K562 (cell line): ENCODE data around the gene PI4KA. TPM values are rescaled to one million over a fixed set of nuclear protein-coding genes. Genes with fewer than 3 reads are reported as not detected.

ENCODE experiments used
- BCL6 ChIP-seq: fragments of 250-450 bp; sonication (Bioruptor Pico); IDR thresholded peaks from 2 replicates; pipeline ENCODE4 v1.4.0; 2020
- BHLHE40 ChIP-seq: IDR thresholded peaks from 2 replicates; pipeline ENCODE4 v1.6.1; 2011; ENCODE audit warnings: low read length, improper control_type of control experiment
- FOXA3 ChIP-seq, 2 experiments: fragments of 450-650 bp in 1 of 2; sonication (generic) in 1 of 2; formaldehyde crosslinking; IDR thresholded peaks in 1 of 2; conservative IDR thresholded peaks in 1 of 2; 2 replicates each; pipeline versions ENCODE4 v1.4.0 to v1.8.0; 2020 to 2022; ENCODE audit warnings: mild to moderate bottlenecking in 2 of 2, missing genetic modification reagents in 1 of 2
- ZNF668 ChIP-seq: fragments of 250-450 bp; sonication (Bioruptor Pico); IDR thresholded peaks from 2 replicates; pipeline ENCODE4 v1.8.0; 2022; ENCODE audit warnings: mild to moderate bottlenecking, inconsistent platforms
- polyA plus RNA-seq, 8 experiments: library from polyadenylated mRNA; depleted of rRNA in 4 of 8; stranded (reverse) in 5 of 8; unstranded in 3 of 8; fragments of >200 nt; fragmentation: Nextera tagmentation in 2 of 8; fragmentation: Illumina TruSeq in 1 of 8; extraction: Ambion mirVana in 2 of 8; extraction: Trizol in 1 of 8; gene quantifications; 2 replicates each; pipeline versions ENCODE4 v1.2.1 to v1.2.3, GENCODE V29; 2011 to 2014; ENCODE audit warnings: inconsistent platforms in 1 of 8, missing spikeins in 1 of 8
- total RNA-seq, 7 experiments: library from RNA; depleted of rRNA in 6 of 7; stranded (reverse); fragments of >200 nt in 6 of 7; fragmentation: Illumina TruSeq in 2 of 7; extraction: Trizol in 2 of 7; gene quantifications; 2 replicates each; pipeline versions ENCODE4 v1.2.1 to v1.2.3, GENCODE V29; 2011 to 2021; ENCODE audit warnings: low replicate concordance in 1 of 7
- TF ChIP-seq, protein P1 (sequence below): fragments of 450-650 bp; IDR thresholded peaks from 2 replicates; pipeline ENCODE4 v1.6.1; 2016; ENCODE audit warnings: low read depth, mild to moderate bottlenecking, moderate library complexity
- TF ChIP-seq, protein P2 (sequence below): fragments of 450-650 bp; IDR thresholded peaks from 2 replicates; pipeline ENCODE4 v1.6.1; 2017; ENCODE audit warnings: antibody characterized with exemption
- TF ChIP-seq, protein P3 (sequence below): sonication (generic); formaldehyde crosslinking; IDR thresholded peaks from 2 replicates; pipeline ENCODE4 v1.9.0; 2022; ENCODE audit warnings: mild to moderate bottlenecking, missing genetic modification reagents
- TF ChIP-seq, protein P4 (sequence below): fragments of 250-450 bp; sonication (Bioruptor Pico); IDR thresholded peaks from 2 replicates; pipeline ENCODE4 v1.5.0; 2021; ENCODE audit warnings: mild to moderate bottlenecking, moderate library complexity

PI4KA gene
- total and polyA plus RNA-seq, 9 of the 15 experiments (the other 6 are each of a cell fraction or from before 2014, with no cell fraction given) = 7.3 to 187 (median 84.7) TPM

DNA sequence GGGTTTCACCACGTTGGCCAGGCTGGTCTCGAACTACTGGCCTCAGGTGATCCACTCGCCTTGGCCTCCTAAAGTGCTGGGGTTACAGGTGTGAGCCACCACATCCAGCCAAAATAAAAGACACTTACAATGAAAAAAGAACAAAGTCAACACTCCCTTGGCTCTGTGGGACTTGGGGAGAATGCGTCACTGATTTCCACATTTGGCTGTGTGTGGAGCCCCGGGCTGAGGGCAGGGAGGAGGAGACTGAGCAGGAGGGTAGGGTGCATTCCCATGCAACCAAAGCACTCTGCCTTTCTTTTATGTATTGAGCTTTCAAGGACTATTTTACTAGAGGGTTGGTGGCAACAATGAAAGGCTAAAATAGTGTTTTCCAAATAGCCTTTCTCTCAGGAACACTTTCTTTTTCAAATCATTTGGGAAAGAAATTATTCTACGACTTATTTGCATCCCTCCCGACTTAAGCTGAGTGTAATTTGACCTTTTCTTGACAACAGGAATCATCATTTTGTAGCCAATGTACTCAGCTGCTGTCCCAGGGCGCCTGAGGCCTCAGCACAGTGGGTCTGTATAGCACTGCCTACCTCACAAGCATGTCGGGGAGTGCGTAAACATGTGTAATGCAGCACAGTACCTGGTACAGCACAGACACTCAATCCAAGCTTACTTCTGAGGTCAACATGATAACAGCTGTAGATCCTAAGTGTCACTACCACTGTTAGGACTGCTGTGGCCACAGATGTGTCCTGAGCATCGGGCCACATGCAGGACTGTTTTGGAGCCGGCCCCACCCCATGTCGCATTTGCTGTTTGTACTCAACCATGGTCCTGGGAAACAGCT is 94.8 kb downstream of the PI4KA start (continued):
- no peak for TF ChIP-seq ZNF668 (CRISPR knock-in tag)
- TF ChIP-seq, protein P1, sequence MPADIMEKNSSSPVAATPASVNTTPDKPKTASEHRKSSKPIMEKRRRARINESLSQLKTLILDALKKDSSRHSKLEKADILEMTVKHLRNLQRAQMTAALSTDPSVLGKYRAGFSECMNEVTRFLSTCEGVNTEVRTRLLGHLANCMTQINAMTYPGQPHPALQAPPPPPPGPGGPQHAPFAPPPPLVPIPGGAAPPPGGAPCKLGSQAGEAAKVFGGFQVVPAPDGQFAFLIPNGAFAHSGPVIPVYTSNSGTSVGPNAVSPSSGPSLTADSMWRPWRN = no peak
- TF ChIP-seq, protein P2, sequence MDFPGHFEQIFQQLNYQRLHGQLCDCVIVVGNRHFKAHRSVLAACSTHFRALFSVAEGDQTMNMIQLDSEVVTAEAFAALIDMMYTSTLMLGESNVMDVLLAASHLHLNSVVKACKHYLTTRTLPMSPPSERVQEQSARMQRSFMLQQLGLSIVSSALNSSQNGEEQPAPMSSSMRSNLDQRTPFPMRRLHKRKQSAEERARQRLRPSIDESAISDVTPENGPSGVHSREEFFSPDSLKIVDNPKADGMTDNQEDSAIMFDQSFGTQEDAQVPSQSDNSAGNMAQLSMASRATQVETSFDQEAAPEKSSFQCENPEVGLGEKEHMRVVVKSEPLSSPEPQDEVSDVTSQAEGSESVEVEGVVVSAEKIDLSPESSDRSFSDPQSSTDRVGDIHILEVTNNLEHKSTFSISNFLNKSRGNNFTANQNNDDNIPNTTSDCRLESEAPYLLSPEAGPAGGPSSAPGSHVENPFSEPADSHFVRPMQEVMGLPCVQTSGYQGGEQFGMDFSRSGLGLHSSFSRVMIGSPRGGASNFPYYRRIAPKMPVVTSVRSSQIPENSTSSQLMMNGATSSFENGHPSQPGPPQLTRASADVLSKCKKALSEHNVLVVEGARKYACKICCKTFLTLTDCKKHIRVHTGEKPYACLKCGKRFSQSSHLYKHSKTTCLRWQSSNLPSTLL = no peak
- TF ChIP-seq BHLHE40 = 0 out of 2 replicates have a peak, but pooled peaks have one; percentile 10
- peak in 1 of 2 experiments; percentile 61; a peak in 2 of 4 replicates for TF ChIP-seq FOXA3 (CRISPR knock-in tag; conservative IDR thresholded peaks at IDR 0.05 in 1 of 2, IDR thresholded peaks at IDR 0.05 in 1 of 2)
- TF ChIP-seq, protein P3, sequence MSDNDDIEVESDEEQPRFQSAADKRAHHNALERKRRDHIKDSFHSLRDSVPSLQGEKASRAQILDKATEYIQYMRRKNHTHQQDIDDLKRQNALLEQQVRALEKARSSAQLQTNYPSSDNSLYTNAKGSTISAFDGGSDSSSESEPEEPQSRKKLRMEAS (CRISPR knock-in tag) = 0 out of 2 replicates have a peak, but pooled peaks have one; percentile 25
- TF ChIP-seq, protein P4, sequence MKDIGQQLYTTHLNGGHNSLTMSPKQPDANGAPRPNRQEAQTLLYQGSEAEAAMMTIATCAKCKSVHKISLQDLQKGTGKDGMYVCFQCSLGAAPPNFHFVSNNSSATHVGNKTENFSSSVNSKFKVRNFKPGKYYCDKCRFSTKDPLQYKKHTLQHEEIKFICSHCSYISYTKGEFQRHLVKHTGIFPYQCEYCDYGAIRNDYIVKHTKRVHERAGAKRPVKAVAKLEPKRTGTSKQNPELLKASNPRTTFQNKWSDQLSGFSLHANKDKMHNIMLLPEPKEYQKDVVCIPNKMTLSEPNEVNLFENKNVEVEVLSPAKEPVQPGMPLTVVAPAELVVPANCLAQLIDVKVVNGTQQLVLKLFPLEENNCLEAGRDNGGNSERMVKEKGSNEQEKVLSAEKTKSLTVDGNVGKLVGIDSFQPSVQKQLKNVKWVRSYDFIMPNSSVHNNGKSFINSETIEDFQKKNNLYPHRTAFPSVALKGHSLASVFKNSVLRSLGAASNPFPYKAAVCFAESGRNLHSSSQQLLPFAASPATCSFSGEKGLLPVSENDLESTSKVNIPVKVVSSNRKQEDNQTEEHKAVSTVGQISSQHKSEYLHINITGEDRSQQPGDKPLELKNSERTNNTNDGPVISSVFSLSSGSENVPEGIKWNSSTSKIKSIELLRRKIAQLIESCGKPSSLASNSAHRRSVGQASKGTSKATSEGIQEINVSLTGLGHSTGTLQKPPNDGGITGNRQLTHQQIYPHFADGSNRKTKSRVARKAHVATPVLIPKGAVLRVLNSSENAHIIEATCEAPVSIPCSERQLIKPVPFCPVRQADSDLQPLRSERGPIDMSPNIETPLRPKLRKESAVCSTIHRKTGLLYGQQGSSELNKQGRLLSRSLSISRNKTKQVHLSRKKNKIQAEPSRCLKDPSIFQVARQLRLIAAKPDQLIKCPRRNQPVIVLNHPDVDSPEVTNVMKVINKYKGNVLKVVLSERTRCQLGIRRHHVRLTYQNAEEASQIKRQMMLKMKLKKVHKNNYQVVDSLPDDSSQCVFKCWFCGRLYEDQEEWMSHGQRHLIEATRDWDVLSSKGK (CRISPR knock-in tag) = no peak
- TF ChIP-seq BCL6 = no peak
